Right renal pelvis (tissue), 4 donors: ENCODE data around the gene NEDD4L. TPM values are rescaled to one million over a fixed set of nuclear protein-coding genes. Genes with fewer than 3 reads are reported as not detected.
"Not testable (repeated sequence)": the region's sequence is repeated elsewhere in the genome, so short reads cannot be mapped to it uniquely, and the experiment has no call there.

Experiments used
- DNase-seq, 4 donors: peaks; one replicate each; pipeline ENCODE4 v3.0.0-alpha.2; 2013; ENCODE audit warnings: low read depth in 4 of 4, low spot score in 3 of 4, missing footprints in 1 of 4
- polyA plus RNA-seq, 4 donors: library from polyadenylated mRNA; unstranded; fragments of 120-200 nt; gene quantifications; one replicate each; pipeline ENCODE4 v1.2.1, GENCODE V29; 2013; ENCODE audit not compliant: insufficient read length in 4 of 4

NEDD4L gene
- polyA plus RNA-seq, 4 donors = 108 to 168 (median 130) TPM

GRCh38 chr18:58050963-58051362 lies 6.9 kb downstream of the NEDD4L start:
- not testable (repeated sequence) for DNase-seq

GRCh38 chr18:58051765-58052460 lies 7.9 kb downstream of the NEDD4L start:
- DNase-seq = no peak

- no peak for DNase-seq
These were observed 8.9 kb downstream of the NEDD4L start for GRCh38 chr18:58052960-58053359.

GRCh38 chr18:58054041-58054781 lies 10.2 kb downstream of the NEDD4L start:
- DNase-seq = no peak

- DNase-seq = no peak
These were observed 12.0 kb downstream of the NEDD4L start for GRCh38 chr18:58055890-58056558.

- DNase-seq = no peak
These were observed 12.8 kb downstream of the NEDD4L start for GRCh38 chr18:58056852-58057251.

- no peak for DNase-seq
These were observed 13.4 kb downstream of the NEDD4L start for GRCh38 chr18:58057291-58057965.

DNA sequence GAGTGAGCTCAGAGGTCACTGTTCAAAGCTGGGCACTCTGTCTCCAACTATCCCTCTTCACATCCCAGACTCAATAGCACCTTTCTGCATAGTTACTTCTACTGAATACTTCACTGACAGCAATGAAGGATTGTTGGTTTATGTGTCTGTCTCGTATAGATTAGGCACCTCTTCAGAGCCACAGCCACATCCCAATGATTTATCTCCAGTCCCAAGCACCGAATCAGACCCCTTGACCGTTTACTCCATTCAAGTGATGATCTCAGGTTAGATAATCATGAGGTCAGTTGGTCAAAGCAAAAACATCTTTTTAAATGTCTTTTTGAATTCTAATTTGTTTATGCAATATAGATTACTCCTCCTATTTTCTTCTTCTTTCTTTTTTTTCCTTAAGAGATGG lies 14.7 kb downstream of the NEDD4L start:
- DNase-seq = no peak

DNA sequence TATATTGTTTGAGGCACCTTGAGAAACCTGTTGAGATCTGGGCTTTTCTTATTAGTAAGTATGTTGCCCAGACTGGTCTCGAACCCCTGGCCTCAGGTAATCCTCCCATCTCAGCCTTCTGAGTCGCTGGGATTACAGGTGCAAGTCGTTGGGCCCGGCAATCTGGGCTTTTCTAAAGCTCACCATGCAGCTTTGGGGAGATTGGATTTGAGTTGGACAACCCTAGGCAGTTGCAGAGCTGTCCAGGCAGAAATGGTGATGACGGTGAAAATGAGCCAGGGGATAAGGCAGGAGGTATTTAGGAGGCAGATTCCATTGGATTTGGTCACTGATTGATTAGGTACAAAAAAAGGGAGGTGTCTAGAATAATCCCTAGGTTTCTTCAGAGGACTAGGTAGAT lies 16.2 kb downstream of the NEDD4L start:
- DNase-seq = no peak

GRCh38 chr18:58061349-58061748 lies 17.3 kb downstream of the NEDD4L start:
- DNase-seq = no peak

- DNase-seq = no peak
These were observed 20.5 kb downstream of the NEDD4L start for GRCh38 chr18:58064406-58064998.

- no peak for DNase-seq
These were observed 21.9 kb downstream of the NEDD4L start for GRCh38 chr18:58065956-58066355.

DNA sequence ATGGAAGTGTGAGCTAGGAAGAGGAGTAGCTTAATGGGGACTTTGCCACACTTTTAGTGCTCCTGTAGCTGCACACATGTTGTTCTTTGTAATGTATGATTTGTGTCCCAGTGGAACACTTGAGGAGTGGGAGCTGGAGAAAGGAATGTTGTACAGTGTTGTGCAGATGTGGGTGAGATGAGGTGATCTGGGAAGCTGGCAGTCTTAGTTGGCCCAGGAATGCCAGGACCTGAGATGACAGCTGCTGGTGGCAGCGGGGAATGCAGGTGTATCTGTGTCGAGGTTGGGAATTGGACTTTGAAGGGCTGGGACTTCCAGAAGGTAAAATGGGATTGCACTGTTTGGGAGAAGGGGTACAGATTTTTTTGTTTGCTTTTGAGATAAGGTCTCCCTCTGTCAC lies 23.6 kb downstream of the NEDD4L start:
- DNase-seq = no peak

DNA sequence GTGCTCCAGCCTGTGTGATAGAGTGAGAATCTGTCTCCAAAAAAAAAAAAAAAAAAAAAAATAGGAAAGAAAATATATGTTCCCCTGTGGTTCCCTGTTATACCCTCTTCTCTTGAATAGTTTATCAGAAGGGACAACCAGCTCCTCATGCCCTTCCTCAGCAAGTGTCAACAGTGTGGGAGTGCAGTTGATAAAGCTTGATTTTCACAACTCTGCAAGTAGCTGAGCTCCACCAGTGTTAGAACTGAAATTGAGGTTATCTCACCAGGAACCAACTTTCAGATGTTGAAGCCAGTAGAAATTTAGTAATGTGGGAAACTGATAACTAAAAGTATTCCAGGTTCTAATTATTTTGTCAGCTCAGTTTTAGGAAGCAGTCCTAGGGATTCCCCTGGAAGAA lies 25.1 kb downstream of the NEDD4L start:
- no peak for DNase-seq

DNA sequence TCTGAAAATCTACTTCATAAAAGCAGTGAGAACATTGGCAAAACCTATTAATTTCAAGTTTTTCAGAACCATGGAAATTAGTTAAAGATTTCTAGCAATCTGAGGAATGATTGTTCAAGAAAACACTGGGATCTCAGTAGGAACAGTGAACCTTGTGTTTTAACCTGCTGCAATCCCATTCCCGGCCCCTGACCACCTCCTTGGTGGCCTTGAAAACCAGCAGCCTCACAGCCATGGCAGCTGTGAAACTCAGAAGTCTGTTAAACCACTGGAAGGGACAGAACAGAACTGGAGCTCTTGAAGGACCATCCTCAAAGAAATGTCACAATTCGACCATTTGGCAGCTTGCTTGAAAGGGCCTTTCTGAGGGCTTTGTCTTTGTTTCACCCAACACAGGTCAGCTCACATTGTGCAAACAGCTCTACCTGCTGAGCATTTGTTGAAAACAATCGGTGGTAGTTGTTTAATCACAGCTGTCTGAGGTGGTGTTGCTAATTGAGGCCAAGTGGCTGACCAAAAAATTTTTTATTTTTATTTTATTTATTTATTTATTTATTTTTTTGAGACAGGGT lies 25.8 kb downstream of the NEDD4L start:
- DNase-seq = no peak

DNA sequence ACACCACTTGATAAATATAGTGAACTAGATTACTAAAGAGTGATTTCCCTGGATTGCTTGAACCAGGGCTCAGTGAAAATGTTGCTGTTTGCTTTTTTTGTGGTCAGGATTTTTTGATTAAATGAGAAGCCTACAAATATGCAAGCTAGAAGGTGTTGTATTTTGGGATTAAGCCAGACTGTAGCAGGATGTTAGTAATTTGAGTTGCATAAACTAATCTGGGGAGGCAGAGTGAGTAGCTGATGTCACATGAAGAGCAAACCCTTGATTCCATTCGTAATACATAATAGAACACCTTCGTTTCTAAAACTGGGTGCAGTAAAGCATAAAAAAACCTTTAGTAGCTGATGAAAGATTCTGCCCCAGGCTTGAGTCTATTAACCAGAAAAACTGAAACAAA lies 32.0 kb downstream of the NEDD4L start:
- no peak for DNase-seq

- DNase-seq = no peak
These were observed 33.3 kb downstream of the NEDD4L start for GRCh38 chr18:58077329-58077728.

DNA sequence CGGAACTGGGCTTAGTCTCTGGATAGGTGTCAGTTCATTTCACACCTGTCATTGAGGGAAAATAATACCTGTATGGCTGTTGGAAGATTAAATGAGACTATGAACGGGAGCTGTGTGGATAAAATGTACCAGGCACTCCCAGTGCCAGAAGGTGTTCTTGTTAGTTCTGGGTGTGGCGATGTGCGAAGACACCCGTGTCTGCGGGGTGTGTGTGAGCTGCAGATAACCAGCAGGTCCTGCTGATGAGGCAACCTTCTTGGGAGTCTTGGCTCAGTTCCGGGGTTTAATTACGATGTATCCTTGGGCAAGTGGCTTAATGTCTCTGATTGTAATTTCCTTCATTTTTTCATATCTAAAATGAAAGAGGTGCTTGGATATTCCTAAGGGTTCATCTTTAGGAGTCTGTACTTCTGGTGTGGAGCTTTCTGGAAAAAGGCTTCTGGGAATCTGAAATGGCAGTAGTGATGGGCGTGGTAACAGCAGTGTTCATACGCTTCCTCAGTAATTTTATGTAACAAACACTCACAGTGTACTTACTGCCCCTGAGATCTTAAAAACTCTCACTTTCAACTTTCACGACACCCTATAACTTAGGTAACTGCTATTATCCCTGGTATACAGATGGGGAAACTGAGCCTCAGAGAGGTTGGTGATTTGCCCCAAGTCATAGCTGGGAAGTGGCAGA lies 35.0 kb downstream of the NEDD4L start:
- DNase-seq = no peak

DNA sequence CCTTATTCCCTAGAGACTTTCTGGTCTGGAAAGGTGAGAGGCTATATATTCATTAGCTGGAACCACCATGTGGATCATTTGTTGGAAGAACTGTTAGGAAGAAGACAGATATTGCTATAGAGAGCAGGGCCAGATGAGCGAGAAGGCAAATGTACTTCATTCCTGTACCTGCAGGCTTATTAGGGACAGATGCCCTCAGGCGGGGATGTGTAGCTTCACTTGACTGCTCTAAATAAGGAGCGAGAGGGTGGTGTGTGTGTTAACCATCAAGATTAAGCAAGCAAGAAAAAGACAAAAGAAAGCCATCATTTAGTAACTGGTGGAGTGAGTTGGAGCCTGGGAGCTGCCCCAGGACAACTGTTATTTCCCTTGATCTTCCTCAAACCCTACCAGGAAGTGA lies 36.4 kb downstream of the NEDD4L start:
- DNase-seq = no peak
